Activated naive CD8-positive, alpha-beta T cell treated with anti-CD3 and anti-CD28 coated beads, Interleukin-2, amount 10 ng/mL, durations not matched to agents 7 days and 5 days (primary cell): Measurements from ENCODE around the gene ACSF2. TPM values are rescaled to one million over a fixed set of nuclear protein-coding genes. Genes with fewer than 3 reads are reported as not detected.

ENCODE experiments used
- ATAC-seq: fragments of 150-1000 bp; cut with Tn5 transposase; one replicate; pipeline ENCODE4 v1.10.0; 2021; ENCODE audit warnings: low read depth, moderate library complexity
- POLR2A ChIA-PET: fragments of 350-600 bp; sonication (Branson Sonifier 250); formaldehyde crosslinking; loops from one replicate; lab custom pipeline; 2021; ENCODE audit warnings: antibody characterized with exemption; lab: Charles Lee
- DNase-seq: peaks from one replicate; pipeline ENCODE4 v3.0.0; 2021
- H3K27ac Mint-ChIP-seq: one replicate; pipeline ENCODE4 v1.8.0; 2022; ENCODE audit warnings: mild to moderate bottlenecking, mixed read lengths
- H3K27me3 Mint-ChIP-seq: one replicate; pipeline ENCODE4 v1.8.0; 2022; ENCODE audit warnings: mild to moderate bottlenecking, moderate library complexity, mixed read lengths
- H3K36me3 Mint-ChIP-seq: one replicate; pipeline ENCODE4 v1.8.0; 2021; ENCODE audit warnings: mild to moderate bottlenecking, mixed read lengths
- H3K4me1 Mint-ChIP-seq: one replicate; pipeline ENCODE4 v1.8.0; 2021; ENCODE audit warnings: mixed read lengths
- H3K4me3 Mint-ChIP-seq: one replicate; pipeline ENCODE4 v1.8.0; 2022; ENCODE audit warnings: mild to moderate bottlenecking, moderate library complexity, mixed read lengths
- H3K9me3 Mint-ChIP-seq: one replicate; pipeline ENCODE4 v1.8.0; 2021; ENCODE audit warnings: mixed read lengths
- total RNA-seq, 2 experiments: library from RNA; stranded (reverse); gene quantifications; one replicate each; pipeline ENCODE4 v1.2.3, GENCODE V29; 2021

Gene ACSF2
- total RNA-seq, 2 experiments from 2014 or later: 42.1 to 45.0 TPM

DNA sequence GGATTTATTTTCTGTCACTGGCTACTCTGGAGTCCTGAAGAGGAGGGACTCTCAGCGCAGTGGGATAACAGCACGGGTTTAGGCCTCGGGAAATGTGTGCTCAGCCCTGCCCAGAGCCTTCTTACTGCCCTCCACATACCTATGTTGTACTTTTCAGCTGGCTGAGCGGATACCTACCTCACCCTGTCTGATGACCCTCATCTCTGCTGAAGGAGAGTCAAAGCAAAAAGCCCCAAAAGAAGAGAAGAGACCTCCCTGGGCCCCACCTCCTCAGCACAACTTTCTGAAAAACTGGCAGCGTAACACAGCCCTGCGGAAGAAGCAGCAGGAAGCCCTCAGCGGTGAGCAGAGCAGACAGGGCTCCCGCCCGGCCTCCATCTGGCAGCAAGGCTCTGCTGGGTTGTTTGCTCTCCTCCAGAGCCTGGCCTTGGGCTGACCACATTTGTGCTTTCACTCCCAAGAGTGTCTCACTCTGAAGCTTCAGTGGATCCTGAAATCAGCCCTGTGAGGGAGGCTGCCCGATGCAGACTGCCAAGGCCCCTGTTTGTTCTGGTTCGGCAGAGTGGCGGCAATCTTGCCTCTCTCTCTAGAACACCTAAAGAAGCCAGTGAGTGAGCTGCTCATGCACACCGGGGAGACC, 92.5 kb downstream of the ACSF2 start:
- POLR2A ChIA-PET: no interaction called here
- H3K27me3 Mint-ChIP-seq: no peaks in the 10 kb centered on the region

DNA sequence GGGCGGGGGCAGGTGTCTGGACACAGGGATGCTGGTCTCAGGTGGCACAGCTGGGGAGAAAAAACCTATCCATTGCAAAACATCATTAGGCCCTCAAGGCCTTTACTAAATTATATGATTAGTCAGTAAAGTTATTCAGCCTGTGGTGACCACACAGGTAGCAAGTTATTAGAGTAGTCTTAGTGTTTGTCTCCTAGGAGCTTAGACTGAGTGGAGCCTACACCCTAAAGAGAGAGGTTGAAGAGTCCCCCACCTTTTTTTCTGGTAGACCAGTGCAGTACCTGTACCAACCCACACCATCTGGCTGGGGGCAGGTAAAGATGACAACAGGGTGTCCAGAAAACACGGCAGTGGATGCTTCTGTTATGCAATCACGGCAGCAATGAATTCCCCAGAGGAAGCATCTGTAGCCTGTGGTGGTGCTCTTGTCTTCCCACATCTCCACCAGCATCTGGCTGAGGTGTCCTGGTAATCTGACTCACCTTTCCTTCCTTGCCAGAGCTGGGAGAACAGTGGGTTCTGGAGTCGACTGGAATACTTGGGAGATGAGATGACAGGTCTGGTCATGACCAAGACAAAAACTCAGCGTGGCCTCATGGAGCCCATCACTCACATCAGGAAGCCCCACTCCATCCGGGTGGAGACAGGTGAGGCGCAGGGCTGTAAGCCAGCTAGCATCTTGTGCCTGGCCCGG, 93.3 kb downstream of the ACSF2 start:
- no peak overlapping the region for H3K27ac Mint-ChIP-seq
- no peak overlapping the region for H3K4me3 Mint-ChIP-seq
- DNase-seq (no peak), ATAC-seq (no peak)
- POLR2A ChIA-PET: no interaction called here
- H3K9me3 Mint-ChIP-seq: no peaks in the 10 kb centered on the region
- H3K4me1 Mint-ChIP-seq: no peaks in the 10 kb centered on the region
- H3K36me3 Mint-ChIP-seq: no peaks in the 10 kb centered on the region
- no peaks in the 10 kb centered on the region for H3K27me3 Mint-ChIP-seq

More for the DNA sequence above, 92.5 kb downstream of the ACSF2 start:
- H3K27ac Mint-ChIP-seq: no peak overlapping the region
- no peaks in the 10 kb centered on the region for H3K9me3 Mint-ChIP-seq
- DNase-seq (no peak), ATAC-seq (no peak)
- H3K36me3 Mint-ChIP-seq: no peaks in the 10 kb centered on the region
- H3K4me3 Mint-ChIP-seq: no peak overlapping the region
- H3K4me1 Mint-ChIP-seq: no peaks in the 10 kb centered on the region

DNA sequence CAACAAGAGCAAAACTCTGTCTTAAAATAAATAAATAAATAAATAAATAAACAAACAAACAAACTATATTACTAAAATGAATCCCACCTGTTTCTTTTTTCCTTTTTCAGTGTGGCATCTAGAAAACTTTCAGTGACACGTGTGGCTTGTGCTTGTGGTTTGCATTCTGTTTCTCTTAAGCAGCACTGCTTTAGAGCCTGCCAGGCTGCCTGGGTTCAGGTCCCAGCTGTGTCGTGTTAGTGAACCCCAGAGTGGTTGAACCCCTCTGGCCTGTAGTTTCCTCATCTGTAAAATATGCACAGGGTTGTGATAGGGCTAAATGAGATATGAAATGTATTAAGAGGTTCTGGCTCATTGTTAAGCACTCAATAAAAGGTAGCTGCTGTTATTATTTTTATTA, 94.5 kb downstream of the ACSF2 start:
- H3K9me3 Mint-ChIP-seq: no peaks in the 10 kb centered on the region
- H3K27ac Mint-ChIP-seq: no peak overlapping the region
- DNase-seq (no peak), ATAC-seq (no peak)
- H3K27me3 Mint-ChIP-seq: no peaks in the 10 kb centered on the region
- H3K4me1 Mint-ChIP-seq: no peaks in the 10 kb centered on the region
- H3K36me3 Mint-ChIP-seq: no peaks in the 10 kb centered on the region
- POLR2A ChIA-PET: no interaction called here
- no peak overlapping the region for H3K4me3 Mint-ChIP-seq

DNA sequence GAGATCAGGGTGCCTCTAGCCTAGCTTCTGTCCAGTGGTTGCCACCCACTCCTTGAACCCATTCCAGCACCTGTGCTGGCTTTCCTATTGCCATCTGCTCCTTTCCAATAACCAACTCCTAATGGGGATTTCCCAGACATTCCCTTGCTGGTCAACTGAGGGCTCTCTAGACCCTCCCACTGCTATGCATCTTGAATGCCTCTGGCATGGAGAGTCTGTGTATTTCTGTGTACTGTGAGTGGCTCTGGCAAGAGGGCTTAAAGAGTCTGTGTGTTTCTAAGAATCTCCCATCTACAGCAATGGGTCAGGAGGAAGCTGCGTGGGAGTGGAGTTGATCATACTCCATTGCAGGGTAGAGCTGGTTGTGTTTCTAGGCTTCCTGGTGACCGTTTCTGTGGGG, 95.5 kb downstream of the ACSF2 start:
- H3K27ac Mint-ChIP-seq: no peak overlapping the region
- no peaks in the 10 kb centered on the region for H3K4me1 Mint-ChIP-seq
- DNase-seq (no peak), ATAC-seq (no peak)
- no peaks in the 10 kb centered on the region for H3K9me3 Mint-ChIP-seq
- no peaks in the 10 kb centered on the region for H3K36me3 Mint-ChIP-seq
- H3K27me3 Mint-ChIP-seq: no peaks in the 10 kb centered on the region
- H3K4me3 Mint-ChIP-seq: no peak overlapping the region
- POLR2A ChIA-PET: no interaction called here

DNA sequence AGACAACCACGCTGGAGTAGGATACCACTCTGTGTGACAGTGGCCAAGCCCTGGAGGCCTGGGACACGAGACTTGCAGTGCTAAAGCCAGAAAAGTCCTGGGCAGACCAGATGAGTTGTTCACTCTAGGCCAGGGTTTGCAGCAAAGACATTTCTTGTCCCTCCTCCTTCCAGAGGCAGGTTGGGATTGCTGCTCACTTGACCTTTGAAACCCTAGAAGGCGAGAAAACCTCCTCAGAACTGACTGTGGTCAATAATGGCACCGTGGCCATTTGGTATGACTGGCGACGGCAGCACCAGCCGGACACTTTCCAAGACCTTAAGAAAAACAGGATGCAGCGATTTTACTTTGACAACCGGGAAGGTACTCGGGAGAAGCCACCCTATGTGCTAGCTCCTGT, 96.7 kb downstream of the ACSF2 start:
- POLR2A ChIA-PET: no interaction called here
- no peak for DNase-seq
- Mint-ChIP-seq H3K4me3 (no peak overlapping the region), H3K4me1 (no peaks in the 10 kb centered on the region), H3K36me3 (no peaks in the 10 kb centered on the region), H3K27me3 (no peaks in the 10 kb centered on the region), H3K27ac (no peak overlapping the region), H3K9me3 (no peaks in the 10 kb centered on the region)
- no peak for ATAC-seq

DNA sequence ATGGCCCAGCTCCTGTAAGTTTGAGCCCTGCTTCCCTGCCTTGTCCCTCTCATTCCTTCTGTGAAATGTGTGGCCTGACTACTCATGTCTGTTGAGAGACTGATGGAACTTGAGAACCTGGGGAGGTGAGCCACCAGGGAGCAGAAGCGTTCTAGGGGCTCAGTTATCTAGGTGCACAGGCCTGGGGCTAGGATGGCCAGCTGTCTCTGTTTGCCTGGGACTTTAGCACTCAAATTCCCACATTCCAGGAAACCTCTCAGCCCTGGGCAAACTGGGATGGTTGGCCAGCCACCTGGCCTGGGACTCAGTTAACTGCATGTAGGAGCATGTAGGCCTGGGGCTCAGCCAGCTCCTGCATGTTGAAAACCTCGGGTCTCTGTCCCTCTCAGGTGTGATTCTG, 97.2 kb downstream of the ACSF2 start:
- DNase-seq (no peak), ATAC-seq (no peak)
- Mint-ChIP-seq H3K4me1 (no peaks in the 10 kb centered on the region), H3K4me3 (no peak overlapping the region), H3K27me3 (peaks cover under 1% of the 10 kb centered on the region), H3K36me3 (no peaks in the 10 kb centered on the region), H3K27ac (no peak overlapping the region), H3K9me3 (no peaks in the 10 kb centered on the region)
- POLR2A ChIA-PET: no interaction called here

Other genes starting within 250 kb of the ACSF2 start
- under 1 TPM; 0.78 to 0.96 TPM for gene COL1A1, start 224.6 kb upstream of the ACSF2 start, total RNA-seq
- gene TMEM92, start 151.8 kb upstream of the ACSF2 start, total RNA-seq: not detected
- gene XYLT2, start 80.1 kb upstream of the ACSF2 start, total RNA-seq: 10 to 100 TPM; 29.0 to 31.9 TPM
- 10 to 100 TPM; 49.6 to 51.0 TPM for gene MRPL27, start 53.0 kb upstream of the ACSF2 start, total RNA-seq
- 10 to 100 TPM; 27.3 to 28.8 TPM for gene EME1, start 53.0 kb upstream of the ACSF2 start, total RNA-seq
- gene LRRC59, start 28.7 kb upstream of the ACSF2 start, total RNA-seq: 10 to 100 TPM; 45.0 to 47.1 TPM
- not detected for gene CHAD, start 42.7 kb downstream of the ACSF2 start, total RNA-seq
- 10 to 100 TPM; 42.7 to 43.5 TPM for gene RSAD1, start 52.6 kb downstream of the ACSF2 start, total RNA-seq
- gene MYCBPAP, start 82.2 kb downstream of the ACSF2 start, total RNA-seq: 1 to 10 TPM; 4.0 to 4.4 TPM
- not detected for gene EPN3, start 106.5 kb downstream of the ACSF2 start, total RNA-seq
- gene SPATA20, start 121.0 kb downstream of the ACSF2 start, total RNA-seq: 10 to 100 TPM; 31.3 to 33.1 TPM
- under 1 TPM in 1 of 2 experiments, not detected in 1; 0.11 TPM for gene CACNA1G, start 134.5 kb downstream of the ACSF2 start, total RNA-seq
- gene ABCC3, start 208.7 kb downstream of the ACSF2 start, total RNA-seq: 1 to 10 TPM in 1 of 2 experiments, under 1 TPM in 1; 0.77 to 1.4 TPM